ENCODE data around the gene IFT122.

Gene IFT122

DNA sequence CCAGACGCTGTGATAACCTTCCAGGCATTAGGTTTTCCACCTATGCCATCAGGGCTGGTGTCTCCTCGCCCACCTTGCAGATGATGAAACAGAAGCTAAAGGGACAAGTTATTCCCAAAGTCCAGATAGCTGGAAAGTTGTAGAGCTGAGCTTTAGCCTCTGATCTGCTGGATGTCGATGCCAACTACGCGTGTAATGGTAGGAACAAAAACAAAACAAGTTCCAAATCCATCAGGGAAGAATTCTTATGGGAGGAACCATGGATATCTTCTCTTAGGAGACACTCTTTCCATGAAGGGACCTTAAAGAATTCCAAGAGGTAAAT, 60.3 kb downstream of the IFT122 start:
- TF ChIP-seq, protein P1, sequence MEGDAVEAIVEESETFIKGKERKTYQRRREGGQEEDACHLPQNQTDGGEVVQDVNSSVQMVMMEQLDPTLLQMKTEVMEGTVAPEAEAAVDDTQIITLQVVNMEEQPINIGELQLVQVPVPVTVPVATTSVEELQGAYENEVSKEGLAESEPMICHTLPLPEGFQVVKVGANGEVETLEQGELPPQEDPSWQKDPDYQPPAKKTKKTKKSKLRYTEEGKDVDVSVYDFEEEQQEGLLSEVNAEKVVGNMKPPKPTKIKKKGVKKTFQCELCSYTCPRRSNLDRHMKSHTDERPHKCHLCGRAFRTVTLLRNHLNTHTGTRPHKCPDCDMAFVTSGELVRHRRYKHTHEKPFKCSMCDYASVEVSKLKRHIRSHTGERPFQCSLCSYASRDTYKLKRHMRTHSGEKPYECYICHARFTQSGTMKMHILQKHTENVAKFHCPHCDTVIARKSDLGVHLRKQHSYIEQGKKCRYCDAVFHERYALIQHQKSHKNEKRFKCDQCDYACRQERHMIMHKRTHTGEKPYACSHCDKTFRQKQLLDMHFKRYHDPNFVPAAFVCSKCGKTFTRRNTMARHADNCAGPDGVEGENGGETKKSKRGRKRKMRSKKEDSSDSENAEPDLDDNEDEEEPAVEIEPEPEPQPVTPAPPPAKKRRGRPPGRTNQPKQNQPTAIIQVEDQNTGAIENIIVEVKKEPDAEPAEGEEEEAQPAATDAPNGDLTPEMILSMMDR (IDR thresholded peaks at IDR 0.05; ENCODE audit: insufficient read depth, low read depth, low read length, missing control alignments): no peak
- no peak overlapping the region for H3K4me3 ChIP-seq (ENCODE audit: low read depth, low read length)
- DNase-seq (ENCODE audit: low read depth): no peak

DNA sequence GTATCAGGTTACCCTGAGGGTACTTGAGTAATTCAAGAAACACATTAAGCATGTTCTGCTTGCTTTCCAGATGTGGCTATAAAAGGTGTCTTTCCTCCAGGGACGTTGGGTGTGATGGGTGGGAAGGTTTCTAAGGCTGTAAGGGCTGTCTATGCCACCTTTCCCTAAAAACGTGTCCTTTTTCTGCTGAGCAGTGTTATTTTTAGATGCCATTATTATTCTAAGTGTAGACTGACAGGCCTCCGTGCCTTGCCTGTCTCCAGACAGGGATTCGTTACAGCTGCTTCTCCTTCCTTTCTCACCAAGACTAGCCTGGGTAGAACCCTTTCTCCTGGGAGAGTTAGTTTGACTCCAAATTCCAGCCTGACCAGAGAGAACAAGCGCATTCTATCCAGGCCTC, 61.6 kb downstream of the IFT122 start:
- H3K4me3 ChIP-seq (ENCODE audit: low read depth, low read length): no peak overlapping the region
- DNase-seq (ENCODE audit: low read depth): no peak
- TF ChIP-seq, protein P1 (IDR thresholded peaks at IDR 0.05; ENCODE audit: insufficient read depth, low read depth, low read length, missing control alignments): no peak

DNA sequence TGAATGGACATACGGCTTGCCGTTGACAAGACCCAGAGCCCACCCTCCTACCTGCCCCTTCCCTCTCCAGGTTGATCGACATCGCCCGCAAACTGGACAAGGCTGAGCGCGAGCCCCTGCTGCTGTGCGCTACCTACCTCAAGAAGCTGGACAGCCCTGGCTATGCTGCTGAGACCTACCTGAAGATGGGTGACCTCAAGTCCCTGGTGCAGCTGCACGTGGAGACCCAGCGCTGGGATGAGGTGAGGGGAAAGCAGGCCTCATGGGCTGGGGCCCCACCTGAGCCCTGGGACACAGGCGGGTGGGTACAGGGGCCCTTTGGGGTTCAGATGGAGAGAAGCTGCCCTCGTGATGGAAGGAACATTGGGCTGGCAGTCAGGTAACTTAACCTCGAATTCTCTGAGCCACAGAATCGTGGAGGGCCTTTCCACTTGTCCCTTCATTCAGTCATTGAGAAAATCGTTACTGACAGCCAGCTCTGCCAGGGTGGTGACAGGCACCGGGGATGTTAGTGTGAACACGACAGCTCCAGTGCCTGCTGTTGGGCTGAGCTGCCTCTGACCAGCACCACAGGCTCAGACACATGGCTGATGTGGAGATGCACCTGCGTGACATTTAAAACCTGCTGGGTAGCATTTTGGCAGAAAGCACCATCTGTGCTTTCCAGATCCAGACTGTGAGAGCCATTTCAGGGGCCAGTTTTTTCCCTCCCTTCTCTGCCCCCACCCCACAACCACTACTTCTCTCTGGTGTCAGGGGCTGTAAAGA, 62.8 kb downstream of the IFT122 start:
- TF ChIP-seq, protein P1 (IDR thresholded peaks at IDR 0.05; ENCODE audit: insufficient read depth, low read depth, low read length, missing control alignments): no peak
- H3K4me3 ChIP-seq (ENCODE audit: low read depth, low read length): no peak overlapping the region
- DNase-seq (ENCODE audit: low read depth): no peak

DNA sequence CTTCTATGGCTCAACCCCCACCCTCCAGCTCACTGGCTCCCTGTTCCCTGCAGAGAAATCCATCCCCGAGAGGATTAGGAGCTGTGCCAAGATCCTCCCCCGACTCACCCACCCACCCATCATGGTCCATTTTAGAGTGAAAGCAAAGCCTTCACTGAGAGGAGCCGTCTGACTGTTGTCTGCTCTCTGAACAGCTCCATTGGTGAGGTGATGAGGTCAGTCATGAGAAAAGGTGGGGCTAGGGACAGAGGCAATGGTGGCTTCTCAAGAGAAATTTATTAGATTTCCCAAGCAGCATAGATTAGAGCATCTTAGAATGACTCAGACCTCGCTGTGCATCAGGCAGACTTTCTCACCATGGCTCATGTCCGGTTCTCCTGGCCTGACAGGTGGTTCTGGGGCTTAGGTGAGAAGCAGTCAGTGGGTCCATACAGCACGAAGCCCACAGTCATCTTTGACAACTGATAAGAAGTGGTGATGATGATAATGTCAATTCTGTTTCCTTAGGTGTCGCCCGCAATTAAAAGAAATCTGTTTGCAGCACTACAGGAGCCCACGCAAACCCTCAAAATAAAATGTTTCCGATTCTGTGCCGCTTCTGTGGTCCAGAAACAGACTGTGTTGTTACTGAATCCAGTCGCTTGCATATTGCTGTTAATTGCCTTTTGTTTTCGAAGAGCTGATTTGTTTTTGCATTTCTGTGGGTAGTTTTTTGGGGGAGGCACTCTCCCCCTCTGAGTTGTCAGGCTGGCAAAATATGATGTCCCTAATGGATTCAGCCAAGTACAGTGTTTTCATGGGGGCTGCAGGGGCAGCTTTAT, 63.7 kb downstream of the IFT122 start:
- TF ChIP-seq, protein P1 (IDR thresholded peaks at IDR 0.05; ENCODE audit: insufficient read depth, low read depth, low read length, missing control alignments): no peak
- no peak overlapping the region for H3K4me3 ChIP-seq (ENCODE audit: low read depth, low read length)
- no peak for DNase-seq (ENCODE audit: low read depth)

DNA sequence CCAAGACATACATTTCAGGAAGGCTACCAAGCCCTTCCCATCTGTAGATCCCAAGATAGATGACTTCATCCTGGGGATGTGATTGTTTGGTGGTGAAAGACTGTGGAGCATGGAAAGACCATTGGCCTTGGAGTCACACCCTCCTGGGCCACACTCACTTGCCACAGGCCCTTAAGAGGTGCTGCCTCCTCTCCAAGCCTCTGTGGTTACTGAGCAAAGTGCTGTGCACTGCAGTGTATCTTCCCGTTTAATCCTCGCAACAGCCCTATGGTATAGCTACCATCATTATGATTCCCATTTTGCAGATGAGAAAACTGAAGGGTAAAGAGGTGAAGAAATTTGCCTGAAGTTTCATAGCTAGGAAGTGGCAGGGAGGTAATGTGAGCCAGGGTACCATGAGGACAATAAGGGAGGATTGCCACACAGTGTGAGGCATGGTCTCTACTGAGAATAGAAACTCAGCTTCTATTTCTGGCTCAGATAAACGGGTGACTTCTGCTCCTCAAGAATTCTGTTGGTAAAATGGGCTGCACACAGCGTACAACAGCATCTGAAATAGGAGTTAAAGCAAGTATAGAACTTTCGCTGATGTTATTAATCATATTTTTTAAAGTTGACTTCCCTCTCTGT, 64.6 kb downstream of the IFT122 start:
- no peak for DNase-seq (ENCODE audit: low read depth)
- TF ChIP-seq, protein P1 (IDR thresholded peaks at IDR 0.05; ENCODE audit: insufficient read depth, low read depth, low read length, missing control alignments): no peak

DNA sequence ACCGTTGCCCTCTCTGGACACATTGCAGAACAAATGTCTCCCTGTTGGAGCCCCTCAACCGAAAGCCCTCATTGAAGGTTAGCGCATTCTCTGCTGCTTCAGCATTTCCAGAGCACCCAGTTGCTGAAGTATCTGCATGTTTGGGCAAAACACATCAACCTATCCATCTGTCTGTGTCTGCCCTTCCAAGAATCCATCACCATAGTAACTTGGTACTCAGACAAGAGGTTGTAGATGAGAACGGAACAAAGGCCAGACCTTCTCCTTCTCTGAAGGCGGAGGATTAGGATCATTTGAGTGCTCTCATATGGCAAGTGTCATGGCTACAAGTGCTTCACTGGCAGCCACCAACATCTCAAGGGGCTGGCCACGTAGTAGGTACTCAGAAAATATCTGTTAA, 65.3 kb downstream of the IFT122 start:
- DNase-seq (ENCODE audit: low read depth): no peak
- no peak overlapping the region for H3K4me3 ChIP-seq (ENCODE audit: low read depth, low read length)
- TF ChIP-seq, protein P1 (IDR thresholded peaks at IDR 0.05; ENCODE audit: insufficient read depth, low read depth, low read length, missing control alignments): no peak

More for the DNA sequence above, 64.6 kb downstream of the IFT122 start:
- H3K4me3 ChIP-seq (ENCODE audit: low read depth, low read length): no peak overlapping the region
